Measurements from ENCODE around the gene AADACL2.
"Not testable (repeated sequence)": the region's sequence is repeated elsewhere in the genome, so short reads cannot be mapped to it uniquely, and the experiment has no call there.

AADACL2 gene

GRCh38 chr3:151733613-151734012 is at the start of gene AADACL2:
TSS of gene AADACL2 (plus strand) at chr3:151733927. CDS start at chr3:151734036, 109 bp downstream.
- DNase-seq (ENCODE audit: low spot score) = no peak

GRCh38 chr3:151684094-151684493 is 49.6 kb upstream of the AADACL2 start:
- DNase-seq (ENCODE audit: low spot score) = no peak

GRCh38 chr3:151686257-151686656 is 47.5 kb upstream of the AADACL2 start:
- DNase-seq (ENCODE audit: low spot score) = no peak

GRCh38 chr3:151687076-151687475 is 46.7 kb upstream of the AADACL2 start:
- no peak for DNase-seq (ENCODE audit: low spot score)

- DNase-seq (ENCODE audit: low spot score) = no peak
Measured at GRCh38 chr3:151688571-151688970, 45.2 kb upstream of the AADACL2 start.

DNA sequence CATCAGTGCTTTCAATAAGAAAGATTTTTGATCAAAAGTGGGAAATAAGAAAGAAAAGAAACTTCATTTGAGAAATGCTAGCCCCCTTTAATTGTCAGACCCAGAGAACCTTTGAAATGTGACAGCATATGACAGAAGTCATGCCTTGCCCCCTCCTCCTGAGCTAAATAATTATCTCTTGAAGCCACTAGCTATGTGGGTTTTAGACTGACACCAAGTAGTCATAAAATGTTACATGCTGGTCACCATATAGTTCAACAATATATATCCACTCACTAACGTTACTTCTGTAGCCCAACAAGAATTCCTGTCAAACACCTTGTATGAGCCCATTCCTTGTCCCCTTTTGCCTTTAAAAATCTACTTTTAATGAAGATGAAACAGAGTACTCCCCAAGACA is 43.1 kb upstream of the AADACL2 start:
- no peak for DNase-seq (ENCODE audit: low spot score)

DNA sequence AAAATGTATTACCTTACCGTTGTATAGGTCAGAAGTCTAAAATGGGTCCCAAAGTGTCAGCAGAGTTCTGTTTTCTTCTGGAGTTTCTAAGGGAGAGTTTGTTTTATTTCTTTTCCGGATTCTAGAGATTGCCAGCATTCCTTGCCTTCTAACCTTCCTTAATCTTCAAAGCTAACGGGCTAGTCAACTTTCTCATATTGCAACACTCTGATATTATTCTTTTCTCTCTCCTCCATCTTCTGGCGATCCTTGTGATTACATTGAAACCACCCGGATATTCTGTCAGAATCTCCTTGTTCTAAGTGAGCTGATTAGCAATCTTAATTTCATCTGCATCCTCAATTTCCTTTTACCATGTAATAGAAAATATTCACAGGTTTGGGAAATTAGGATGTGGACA is 36.2 kb upstream of the AADACL2 start:
- DNase-seq (ENCODE audit: low spot score) = no peak

GRCh38 chr3:151707216-151707615 is 26.5 kb upstream of the AADACL2 start:
- DNase-seq (ENCODE audit: low spot score) = no peak

DNA sequence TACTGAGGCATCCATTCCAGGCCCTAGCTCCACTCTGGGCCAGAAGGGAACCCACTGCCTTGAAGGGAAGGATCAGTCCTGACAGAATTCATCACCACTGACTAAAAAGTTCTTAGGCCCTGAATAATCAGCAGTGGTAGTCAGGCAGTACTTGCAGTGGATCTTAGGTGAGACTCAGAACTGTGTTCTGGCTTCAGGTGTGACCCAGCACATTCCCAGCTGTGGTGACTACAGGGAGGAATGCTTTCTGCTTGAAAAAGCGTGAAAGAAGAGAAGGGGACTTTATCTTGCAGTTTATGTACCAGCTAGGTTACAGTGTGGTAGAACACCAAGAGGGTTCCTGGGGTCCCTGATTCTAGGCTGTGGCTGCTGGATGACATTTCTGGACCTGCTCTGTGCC is 24.9 kb upstream of the AADACL2 start:
- DNase-seq (ENCODE audit: low spot score) = no peak

DNA sequence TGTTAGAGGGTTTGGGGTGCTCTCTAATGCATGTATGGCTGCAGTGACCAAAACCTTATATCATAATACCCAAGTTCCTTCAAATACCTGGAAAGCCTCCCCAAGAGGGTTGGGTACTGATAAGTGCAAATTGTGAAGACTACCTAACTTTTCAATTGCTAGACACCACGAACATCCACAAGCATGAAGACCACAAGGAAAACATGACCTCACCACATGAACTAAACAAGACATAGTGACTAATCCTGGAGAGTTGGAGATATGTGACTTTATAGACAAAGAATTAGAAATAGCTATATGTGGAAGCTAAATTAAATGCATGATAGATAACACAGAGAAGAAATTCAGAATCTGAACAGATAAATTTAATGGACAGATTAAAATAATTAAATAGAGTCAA is 23.9 kb upstream of the AADACL2 start:
- DNase-seq (ENCODE audit: low spot score) = no peak

GRCh38 chr3:151721294-151721693 is 12.4 kb upstream of the AADACL2 start:
- DNase-seq (ENCODE audit: low spot score) = no peak

DNA sequence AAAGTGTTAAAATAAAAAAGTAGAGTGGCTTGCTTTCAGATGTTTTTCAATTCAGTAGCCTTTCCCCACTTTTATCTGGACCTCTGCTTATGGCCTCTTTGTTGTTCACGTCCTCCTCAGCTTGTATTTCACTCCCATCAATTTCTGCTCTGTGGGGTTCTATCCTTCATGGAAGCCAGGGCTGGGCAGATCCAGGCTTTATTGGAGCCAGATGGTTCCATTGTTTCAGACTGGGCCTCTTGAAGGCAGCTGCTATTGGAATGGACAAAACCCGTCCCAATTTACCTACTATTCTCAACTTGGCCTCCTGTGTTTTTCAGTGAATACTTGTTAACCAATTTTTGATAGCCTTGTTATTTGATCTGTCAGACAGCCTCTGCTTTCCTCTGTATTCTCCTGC is 10.9 kb upstream of the AADACL2 start:
- no peak for DNase-seq (ENCODE audit: low spot score)

- no peak for DNase-seq (ENCODE audit: low spot score)
Measured at GRCh38 chr3:151724576-151725562, 8.9 kb upstream of the AADACL2 start.

DNA sequence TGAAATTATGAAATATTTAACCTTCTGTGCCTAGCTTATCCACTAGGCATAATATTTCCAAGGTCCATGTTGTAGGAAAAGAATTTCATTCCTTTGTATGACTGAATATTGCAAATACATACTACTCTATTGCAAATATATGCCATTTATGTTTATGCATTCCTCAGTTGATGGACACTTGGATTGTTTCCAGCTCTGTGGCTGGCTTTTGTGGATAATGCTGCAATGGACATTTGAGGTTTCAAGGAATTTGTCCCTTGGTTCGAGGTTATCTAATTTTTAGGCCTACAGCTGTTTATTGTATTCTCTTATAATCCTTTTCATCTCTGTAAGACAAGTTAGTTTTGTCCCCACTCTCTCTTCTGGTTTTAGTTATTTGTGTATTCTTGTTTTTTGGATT is 7.7 kb upstream of the AADACL2 start:
- DNase-seq (ENCODE audit: low spot score) = no peak

DNA sequence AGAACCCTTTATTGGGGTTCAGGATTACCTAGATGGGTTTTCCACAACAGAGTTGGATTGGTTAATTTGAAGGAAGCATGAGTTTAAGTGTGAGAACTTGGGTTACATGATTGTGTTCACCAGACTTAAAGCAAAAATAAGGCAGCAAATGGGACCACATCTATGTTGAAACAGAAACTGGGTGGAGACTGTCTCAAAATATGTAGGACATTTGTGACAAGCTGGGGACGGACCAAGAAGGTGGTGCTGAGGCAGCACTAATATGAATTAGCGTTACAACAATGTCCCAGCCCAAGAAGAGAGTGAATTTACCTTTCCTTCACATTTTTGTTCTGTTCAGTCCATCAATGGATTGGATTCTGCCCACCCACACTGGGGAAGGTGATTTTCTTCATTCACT is 866 bp upstream of the AADACL2 start:
- no peak for DNase-seq (ENCODE audit: low spot score)

DNA sequence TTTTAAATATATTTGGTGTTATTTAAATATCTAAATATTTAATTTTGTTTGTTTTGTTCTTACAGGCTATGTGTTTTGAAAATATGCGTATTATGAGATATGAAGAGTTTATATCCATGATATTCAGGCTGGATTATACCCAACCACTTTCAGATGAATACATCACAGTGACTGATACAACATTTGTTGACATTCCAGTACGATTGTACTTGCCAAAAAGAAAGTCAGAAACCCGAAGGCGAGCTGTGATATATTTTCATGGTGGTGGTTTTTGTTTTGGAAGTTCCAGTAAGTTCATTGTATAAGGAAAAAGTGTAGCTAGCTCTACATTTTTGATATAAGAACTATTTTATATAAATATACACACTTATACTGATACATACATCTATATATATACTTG is 6.9 kb downstream of the AADACL2 start:
- DNase-seq (ENCODE audit: low spot score) = no peak

GRCh38 chr3:151743855-151744254 is 10.1 kb downstream of the AADACL2 start:
- no peak for DNase-seq (ENCODE audit: low spot score)

GRCh38 chr3:151750181-151750580 is 16.5 kb downstream of the AADACL2 start:
- no peak for DNase-seq (ENCODE audit: low spot score)

DNA sequence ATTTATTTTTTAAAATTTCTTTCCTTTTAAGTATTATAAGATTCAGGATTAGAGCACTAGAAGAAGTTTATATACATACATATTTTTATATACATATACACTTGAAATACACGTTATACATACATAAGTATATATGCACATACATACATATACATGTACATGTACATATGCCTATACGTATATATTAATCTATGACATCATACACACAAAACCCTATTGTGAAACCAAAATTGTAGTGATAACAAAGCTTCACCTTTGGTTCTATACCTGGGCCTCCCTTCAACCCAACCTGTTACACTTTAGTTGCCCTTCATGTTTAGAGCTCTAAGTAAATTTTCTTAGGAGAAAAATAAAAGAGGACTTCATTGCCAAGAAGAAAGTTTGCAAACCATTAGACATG is 17.0 kb downstream of the AADACL2 start:
- DNase-seq (ENCODE audit: low spot score) = no peak

- no peak for DNase-seq (ENCODE audit: low spot score)
Measured at GRCh38 chr3:151751161-151751560, 17.4 kb downstream of the AADACL2 start.

DNA sequence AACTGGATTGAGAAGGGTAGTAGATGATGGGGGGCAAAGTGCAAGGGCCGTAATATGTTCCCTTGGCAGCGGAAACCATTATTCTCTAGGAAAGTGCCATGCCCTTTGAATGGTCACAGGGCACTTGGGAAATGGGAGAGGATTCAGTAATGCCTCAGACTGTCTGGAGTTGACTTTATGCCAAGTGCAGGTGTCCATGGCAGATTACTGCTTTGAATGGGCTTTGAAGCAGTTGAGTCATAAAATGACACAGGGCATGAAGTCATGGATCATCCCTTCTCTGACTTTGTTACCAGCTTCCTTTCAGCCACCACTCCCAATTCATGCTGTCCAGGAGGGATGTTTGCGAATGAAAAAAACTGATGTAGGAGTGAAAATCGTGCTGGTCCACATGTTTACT is 20.1 kb downstream of the AADACL2 start:
- DNase-seq (ENCODE audit: low spot score) = no peak

- DNase-seq (ENCODE audit: low spot score) = no peak
Measured at GRCh38 chr3:151761581-151761980, 27.9 kb downstream of the AADACL2 start.

- DNase-seq (ENCODE audit: low spot score) = not testable (repeated sequence)
Measured at GRCh38 chr3:151764699-151765098, 31.0 kb downstream of the AADACL2 start.

GRCh38 chr3:151765685-151766084 is 32.0 kb downstream of the AADACL2 start:
- DNase-seq (ENCODE audit: low spot score) = no peak
